Stimulated activated CD4-positive, alpha-beta T cell treated with anti-CD3 and anti-CD28 coated beads, Interleukin-15, amount 100 ng/mL, for 1 hour (primary cell): ENCODE measurements around the gene CDH5.

Experiments used
- DNase-seq, 2 donors: peaks; one replicate each; pipeline ENCODE4 v3.0.0-alpha.2; 2020; ENCODE audit warnings: low read depth in 1 of 2, low spot score in 1 of 2

CDH5 gene

GRCh38 chr16:66373667-66374066 lies 7.2 kb downstream of the CDH5 start:
- no peak for DNase-seq

- DNase-seq: no peak
Observed at GRCh38 chr16:66374176-66374575, 7.7 kb downstream of the CDH5 start.

GRCh38 chr16:66375451-66375850 lies 9.0 kb downstream of the CDH5 start:
- DNase-seq: no peak

- no peak for DNase-seq
Observed at GRCh38 chr16:66376114-66376513, 9.6 kb downstream of the CDH5 start.

- no peak for DNase-seq
Observed at GRCh38 chr16:66376577-66377305, 10.2 kb downstream of the CDH5 start.

- no peak for DNase-seq
Observed at GRCh38 chr16:66377324-66377723, 10.8 kb downstream of the CDH5 start.

GRCh38 chr16:66378741-66379570 lies 12.5 kb downstream of the CDH5 start:
- DNase-seq: no peak

- no peak for DNase-seq
Observed at GRCh38 chr16:66379571-66379941, 13.1 kb downstream of the CDH5 start.

- no peak for DNase-seq
Observed at GRCh38 chr16:66380421-66380820, 13.9 kb downstream of the CDH5 start.

GRCh38 chr16:66381585-66382170 lies 15.2 kb downstream of the CDH5 start:
- no peak for DNase-seq

- DNase-seq: no peak
Observed at GRCh38 chr16:66382171-66382965, 15.9 kb downstream of the CDH5 start.

- DNase-seq: no peak
Observed at GRCh38 chr16:66382966-66383299, 16.4 kb downstream of the CDH5 start.

GRCh38 chr16:66383551-66383950 lies 17.1 kb downstream of the CDH5 start:
- no peak for DNase-seq

- DNase-seq: no peak
Observed at GRCh38 chr16:66385415-66385814, 18.9 kb downstream of the CDH5 start.

- no peak for DNase-seq
Observed at GRCh38 chr16:66386629-66387622, 20.4 kb downstream of the CDH5 start.

GRCh38 chr16:66387817-66388332 lies 21.4 kb downstream of the CDH5 start:
- no peak for DNase-seq

- no peak for DNase-seq
Observed at GRCh38 chr16:66388350-66389139, 22.1 kb downstream of the CDH5 start.

GRCh38 chr16:66389256-66390176 lies 23.0 kb downstream of the CDH5 start:
- DNase-seq: no peak
